Stimulated activated naive CD4-positive, alpha-beta T cell (primary cell): ENCODE measurements around the gene KCNMA1.

Experiments used
- DNase-seq, 6 experiments: peaks; one replicate each; lab custom pipeline; 2025; lab: John Stamatoyannopoulos, UW

KCNMA1 gene

DNA sequence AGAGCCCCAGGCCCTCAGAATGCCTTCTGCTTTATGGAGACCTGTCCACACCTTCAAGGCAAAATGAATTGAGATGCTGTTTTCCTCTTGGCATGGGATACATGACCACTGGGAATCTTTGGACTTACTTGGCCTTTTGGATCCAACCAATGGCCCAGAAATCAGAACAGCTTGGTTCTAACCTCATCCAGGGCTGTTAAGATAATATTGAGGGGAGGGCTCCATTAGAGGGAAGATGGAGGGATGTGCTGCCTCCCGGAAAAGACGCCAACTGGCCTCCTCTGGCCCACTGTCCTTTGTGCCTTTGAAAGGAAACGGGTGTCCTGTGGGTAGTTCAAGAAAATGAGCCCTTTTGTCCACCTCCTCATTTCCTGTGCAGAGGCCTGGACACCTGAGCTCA, 530.9 kb downstream of the KCNMA1 start:
- no peak for DNase-seq

DNA sequence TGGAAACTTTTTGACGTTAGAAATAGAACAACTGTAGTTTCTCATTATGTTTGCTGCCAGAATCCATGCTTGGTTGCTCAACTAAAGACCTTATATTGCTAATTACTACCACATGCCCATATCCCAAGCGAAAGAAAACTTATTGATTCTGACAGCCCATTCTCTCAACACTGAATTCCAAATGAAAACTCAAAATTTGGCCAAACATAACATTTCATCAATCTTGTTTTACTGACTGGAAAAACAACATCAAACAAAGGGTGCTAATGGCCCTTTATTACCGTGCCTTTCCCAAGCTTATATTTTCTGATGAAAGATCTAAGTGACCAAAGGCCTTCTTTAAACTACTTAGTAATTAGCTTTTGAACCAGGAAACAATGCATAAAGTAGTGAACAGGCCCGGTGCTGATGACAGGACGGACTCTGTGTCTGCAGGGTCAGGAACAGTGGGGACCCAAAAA, 531.8 kb downstream of the KCNMA1 start:
- DNase-seq: no peak

DNA sequence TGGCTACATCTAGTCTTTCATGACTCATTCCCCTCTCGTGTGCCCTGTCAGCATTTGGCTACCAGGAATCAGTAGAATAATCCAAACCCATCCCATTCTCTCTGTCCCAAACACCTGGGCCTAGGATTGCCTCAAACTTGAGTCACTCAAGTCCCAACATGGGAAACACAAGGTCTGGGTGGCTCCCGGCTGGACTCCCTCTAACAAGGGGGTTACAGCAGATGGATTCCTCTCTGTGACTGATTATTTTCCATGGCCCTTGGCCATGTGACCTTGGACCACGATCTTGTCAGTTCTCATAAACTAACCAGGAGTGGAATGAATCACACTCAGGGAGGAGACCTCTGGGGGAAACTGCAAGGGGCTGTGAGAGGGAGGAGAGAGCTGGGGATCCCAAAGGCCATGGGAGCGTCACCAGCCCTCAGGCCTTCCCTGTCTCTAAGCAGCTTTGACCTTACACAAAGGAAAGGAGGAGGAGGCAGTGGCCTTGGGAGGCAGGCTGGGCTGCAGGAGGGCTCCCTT, 533.1 kb downstream of the KCNMA1 start:
- no peak for DNase-seq

DNA sequence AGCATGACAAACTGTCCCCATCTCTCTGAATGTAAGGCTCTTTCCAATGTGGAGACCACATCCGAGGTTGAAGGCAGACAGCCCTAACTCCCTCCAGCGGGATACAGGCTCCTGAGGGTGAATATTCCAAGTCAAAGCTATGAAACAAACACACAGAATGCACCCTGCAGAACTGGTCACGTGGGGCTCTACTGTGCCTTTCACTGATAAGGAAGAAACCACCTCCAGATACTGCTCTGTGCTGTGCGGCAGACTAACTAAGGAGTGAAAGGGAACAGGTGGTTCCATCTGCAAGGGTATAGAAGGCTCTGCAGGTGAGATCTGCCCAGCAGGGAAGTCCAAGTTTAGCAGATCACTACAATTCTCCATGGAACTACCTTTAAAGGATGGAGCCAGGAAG, 534.4 kb downstream of the KCNMA1 start:
- DNase-seq: no peak

DNA sequence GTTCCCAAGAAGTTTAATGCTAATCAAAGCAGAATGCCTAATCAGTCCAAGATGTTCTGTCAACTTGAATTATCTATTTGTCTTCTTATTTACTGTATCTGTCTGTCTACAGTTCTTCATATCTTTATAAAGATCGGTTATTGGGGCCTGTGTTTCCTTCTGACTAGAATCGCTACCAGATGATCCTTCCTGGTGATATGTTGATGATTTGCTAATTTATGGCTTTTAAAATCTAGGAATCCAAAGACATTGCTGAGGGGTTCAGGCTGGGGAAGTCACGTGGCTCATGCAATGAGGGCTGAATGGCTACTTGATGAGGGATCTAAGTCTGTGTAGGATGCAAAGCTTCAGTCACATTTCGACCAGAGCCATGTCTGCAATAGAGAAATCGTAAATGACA, 536.3 kb downstream of the KCNMA1 start:
- DNase-seq: no peak

DNA sequence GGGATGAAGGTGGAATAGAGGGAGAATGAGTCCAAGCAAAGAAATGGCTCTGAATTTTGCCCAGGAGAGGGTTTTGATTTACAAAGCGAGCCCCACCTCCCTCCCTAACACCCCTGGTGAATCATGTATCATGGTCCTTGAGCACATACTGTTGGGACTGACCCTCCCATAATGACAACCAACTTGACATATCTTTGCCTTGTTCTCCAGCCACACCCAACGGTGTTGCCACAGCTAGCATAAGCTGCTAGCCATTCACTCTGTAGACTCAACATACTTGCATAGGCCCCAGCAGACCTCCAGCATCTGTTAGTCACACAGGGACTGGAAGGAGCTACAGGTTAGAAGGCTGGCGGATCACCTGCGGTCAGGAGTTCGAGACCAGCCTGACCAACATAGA, 538.5 kb downstream of the KCNMA1 start:
- no peak for DNase-seq

DNA sequence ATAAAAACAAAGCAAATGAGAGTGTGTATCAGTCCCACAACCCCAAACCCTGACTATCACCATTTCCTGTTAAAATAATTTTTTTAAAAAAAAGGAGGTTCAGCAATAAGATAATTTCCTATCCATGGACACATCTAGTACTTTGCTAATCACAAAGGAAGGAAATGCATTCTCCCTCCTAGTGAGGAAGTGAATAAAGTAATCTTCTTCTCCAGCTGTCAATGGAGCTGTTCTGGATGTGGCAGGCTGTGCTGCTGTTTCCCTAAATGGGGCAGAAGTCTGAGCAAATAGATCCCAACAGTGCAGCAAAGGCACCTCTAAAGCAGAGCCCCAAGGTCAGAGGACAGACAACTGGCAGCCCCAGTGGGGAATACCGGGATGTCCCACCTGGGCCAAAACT, 540.0 kb downstream of the KCNMA1 start:
- no peak for DNase-seq

DNA sequence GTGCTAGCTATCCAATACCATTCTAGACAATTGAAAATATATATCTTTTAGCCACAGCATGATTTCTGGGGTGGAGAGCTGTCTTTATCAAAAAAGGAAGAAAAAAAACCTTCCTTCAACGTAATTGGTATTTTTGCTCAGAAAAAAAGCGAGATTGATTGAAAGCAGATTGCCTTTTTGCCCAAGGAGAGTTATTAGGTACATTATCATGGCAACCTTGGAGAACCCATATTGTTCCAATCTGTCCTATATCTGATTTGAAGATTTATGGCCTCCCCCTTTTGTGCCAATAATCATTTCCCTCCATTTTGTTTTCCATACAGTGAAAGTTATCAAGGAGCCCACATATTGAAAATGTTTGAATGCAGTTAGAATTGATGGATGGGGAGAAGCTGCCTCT, 544.5 kb downstream of the KCNMA1 start:
- DNase-seq: no peak

DNA sequence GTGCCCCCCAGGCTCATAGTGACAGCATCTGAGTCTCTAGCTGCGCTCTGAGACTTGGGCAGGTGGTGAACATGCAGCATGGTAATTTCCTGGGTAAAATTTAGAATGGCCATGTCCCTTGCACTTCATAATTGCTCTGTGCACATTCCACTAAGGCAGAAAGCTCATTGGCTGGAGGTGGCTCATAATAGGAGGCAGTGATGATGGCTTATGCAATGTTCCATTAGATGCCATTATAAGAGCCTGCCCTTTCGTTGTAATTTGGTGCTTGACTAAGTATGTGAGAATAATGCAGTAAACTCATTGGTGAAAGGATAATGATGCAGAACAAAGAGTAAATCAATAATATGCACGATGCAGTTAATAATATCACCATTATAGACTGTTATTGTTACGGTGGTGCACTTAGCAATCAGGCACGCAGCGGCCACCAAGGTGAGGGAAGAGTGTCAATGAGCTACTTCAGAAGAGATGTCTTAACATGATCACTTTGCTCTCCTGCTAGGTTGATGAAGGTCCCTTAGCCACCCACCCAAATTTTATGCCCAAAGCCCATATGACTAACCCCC, 545.9 kb downstream of the KCNMA1 start:
- no peak for DNase-seq

DNA sequence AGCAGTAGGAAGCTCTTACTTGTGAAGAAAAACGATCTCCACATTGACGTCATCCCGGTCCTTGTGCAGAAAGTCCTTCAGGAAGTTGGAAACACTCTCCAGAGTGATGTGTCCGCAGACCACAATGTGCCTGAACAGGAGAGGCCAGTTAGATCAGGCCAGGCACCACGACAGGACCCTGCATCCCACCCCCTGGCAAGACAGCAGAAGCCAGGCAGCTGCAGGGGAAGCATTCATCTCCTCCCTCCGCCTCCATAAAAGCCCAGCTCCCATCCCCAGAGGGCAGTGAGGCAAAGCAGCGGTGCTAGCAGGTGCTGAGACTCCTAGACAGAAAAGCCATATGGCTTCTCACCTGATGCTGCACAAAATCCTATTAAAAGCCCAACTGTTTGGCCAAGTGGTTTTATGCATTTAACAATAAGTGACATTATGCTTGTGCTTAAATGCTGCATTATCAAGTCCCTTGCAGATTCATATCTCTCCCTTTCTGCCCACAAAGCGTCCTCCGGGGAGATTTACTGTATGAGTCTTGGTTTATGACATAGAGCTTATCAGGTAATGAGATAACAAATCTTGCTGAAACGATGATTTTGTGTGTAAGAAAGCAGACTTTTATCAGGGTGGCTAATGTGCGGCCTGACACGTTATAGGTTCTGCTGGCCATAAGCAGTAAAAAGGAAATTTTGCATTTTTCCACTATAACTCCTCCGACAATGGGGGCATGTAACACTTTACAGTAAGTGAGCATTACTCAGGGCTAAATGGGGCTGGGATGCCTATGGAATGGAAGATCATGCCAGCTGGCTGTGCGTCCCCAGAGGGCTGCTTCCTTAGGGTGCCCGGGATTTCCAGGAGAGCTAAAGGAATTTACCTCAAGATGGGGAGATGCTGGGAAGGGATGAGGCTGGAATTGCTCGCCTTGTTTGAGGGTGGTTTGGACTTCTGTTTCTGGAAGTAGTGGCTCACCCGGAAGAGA, 546.9 kb downstream of the KCNMA1 start:
- no peak for DNase-seq

DNA sequence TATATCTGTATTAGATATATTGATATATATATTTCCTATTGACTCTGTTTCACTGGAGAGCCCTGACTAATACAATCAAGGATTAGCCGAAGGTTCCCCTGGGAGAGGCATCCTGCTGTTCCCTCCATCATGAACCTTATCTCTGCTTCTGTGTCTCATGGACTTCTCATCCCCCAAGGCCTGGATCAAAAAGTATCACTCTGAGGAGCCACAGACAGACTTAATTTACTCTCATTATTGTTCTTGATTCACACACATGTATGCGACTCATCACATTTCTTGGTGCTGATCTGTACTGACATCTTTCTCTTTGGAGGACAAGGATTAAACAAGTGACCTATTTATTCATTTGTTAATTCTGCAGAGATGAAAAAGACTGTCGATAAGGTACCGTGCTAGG, 550.2 kb downstream of the KCNMA1 start:
- DNase-seq: no peak

DNA sequence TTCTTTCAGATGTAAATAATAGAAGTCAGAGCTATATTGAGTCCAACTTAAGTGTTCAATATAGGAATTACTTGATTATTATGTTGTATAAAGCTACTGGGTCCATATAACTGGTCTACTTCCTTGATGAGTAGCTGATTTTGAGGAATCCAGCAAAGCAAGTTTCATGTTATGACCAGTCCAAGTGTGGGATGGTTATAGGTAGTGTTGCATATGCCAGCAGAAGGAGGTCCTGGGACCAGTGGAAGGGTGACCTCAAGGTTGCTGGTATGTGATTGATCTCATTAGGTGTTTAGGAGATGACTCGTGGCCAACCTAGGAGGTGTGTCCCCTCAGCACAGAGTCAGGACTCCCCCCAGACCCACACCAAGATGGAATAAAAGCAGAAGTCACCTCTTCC, 551.5 kb downstream of the KCNMA1 start:
- no peak for DNase-seq

DNA sequence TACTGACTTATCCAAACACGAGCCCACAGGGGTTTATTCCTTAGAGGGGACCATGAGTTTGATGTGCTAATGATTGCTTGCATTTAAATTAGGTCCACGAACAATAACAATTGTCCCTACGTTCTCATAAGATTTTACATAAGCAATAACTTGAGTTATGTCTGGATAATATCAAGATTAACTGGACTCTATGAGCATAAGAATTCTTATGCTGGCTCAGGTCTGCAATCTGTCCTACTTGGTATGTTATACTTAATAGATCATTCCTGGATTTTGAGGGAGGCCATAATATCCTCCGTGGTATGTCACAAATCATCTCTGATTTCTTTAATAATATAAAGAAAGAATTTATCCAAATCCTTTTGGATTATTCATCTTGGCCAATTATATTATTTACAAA, 552.3 kb downstream of the KCNMA1 start:
- DNase-seq: no peak

DNA sequence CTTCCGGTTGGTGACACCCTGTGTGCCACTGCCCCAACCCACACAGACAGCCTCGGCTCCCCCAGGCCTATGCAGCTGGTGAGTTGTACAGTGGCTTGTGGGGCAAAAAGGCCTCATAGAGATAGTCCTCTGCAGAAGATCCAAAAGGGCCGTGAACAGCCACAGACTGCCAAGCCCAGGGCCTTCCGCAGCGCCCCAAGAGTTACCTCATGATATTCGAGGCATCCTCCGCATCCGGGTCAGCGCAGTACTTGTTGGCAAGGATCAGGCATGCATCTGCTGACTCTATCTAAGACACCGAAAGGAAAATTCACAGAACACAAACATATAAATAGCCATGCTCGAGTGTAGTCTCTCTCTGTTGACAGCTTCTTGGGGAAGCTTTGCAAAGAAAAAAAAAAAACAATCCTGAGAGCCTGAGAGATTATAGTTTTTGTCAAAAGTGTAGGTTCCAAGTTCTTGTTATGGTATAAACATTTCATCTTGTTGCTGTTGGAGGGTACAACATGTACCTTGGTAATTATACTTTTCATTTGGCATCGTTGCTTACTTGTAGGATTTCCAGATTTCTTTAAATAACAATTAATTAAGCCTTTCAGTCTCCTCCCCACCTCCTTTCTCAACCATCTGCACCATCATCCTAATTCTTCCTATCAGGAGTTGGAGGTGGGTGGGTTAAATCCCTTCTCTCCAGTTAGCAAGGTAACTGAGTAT, 553.0 kb downstream of the KCNMA1 start:
- DNase-seq: no peak

DNA sequence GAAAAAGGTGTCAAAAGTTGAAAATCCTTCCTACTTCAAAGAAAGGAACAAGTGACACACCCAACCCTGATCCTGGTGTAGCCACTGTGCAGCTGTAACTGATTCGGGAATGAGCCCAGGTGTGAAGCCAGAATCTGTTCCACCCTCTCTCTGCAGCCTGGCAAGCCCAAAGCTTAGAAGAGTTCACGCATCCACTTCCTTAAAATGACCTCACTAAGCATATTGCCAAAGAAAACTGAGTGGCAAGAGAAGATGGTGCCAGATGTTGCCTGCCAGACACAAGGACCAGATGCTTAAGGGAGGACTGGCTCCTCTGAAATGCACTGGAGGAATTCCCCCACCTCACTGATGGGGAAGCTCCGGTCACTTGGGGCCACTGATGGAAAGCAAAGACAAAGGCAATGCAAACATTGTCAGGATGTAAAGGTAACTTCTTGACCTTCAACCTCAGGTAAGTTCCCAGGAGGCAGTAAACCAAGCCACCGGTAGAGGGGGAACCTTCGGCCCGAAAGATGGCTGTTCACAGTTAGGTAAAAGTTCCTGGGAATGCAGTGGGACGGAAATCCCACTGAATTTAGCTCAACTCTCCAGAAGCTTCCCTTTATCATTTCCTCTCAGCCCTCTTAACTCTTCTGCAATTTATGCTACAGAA, 554.9 kb downstream of the KCNMA1 start:
- DNase-seq: no peak

DNA sequence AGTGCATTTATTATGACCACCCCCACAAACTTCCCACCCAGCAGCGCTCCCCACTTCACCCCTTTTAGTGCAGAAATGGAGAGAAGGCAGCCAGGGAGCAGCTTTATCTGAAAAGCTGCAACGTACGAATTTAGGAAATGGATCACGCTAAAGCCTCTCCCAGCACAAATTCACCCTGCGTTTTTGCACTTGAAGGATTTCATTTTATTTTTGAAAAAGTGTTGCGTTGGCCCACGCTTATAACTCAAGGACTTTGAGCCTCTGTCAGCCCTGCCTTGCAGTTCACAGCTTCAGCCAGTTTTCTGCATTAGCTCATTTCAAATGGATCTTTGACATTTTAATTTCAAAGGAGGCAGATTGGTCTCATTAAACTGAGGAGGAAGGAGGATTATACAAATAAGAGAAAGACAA, 556.1 kb downstream of the KCNMA1 start:
- DNase-seq: no peak

DNA sequence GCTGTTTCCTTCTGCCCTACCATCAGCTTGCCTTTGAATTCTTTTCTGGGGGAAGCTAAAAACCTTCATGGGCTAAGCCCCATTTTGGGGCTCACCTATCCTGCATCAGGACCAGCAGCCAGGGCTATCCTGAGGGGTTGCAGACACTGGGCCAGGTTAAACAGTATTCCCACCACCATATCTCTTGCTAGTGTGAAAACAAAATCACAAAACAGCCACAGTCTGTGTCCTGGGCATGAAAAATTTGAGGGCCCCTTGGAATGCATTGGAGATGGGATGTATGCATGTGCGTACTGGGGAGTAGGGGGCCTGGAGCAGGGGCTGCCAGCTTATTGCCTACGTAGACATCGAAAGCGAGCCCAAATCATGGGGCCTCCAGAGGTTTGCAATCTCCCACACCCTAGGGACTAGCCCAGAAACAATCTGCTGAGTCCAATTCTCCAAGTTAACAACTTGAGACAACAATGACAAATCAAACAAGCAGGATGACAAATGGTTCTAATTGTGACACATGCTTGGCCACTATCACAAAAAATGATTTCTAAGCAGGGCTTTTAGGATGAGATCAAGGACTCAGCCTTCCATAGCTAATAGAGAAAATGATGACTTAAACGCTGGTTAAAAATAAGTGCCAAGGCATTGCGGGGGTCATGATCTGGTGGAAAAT, 557.1 kb downstream of the KCNMA1 start:
- no peak for DNase-seq

DNA sequence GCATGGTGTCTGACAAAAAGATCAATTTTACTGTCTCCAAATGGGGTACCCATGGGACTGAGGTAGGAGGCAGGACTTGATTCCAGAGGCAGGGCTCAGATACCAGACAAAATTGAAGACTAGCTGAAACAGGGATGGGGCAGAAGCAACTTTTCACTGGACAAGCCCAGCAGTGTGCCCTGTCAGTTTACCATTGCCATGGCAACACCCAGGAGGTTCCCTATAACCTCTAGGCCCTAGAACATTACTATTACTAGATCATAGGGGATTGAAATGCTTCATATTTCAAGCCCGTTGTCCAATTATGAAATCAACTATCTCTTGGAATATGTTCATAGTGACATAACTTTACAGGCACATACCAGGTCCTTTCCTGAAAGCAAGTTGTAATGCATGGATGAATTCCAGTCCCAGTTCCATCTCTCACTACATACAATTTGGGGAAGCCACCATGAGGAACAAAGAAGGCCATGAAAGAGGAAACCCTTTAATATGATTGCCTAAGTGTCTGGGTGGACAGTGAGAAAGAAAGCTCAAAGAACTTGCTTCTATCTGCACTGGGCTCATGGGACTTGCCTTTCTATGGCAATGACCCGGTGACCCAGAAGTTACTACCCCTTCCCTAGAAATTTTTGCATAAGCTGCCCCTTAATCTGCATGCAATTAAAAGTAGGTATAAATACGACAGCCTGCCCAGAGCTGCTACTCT, 557.9 kb downstream of the KCNMA1 start:
- DNase-seq: no peak

DNA sequence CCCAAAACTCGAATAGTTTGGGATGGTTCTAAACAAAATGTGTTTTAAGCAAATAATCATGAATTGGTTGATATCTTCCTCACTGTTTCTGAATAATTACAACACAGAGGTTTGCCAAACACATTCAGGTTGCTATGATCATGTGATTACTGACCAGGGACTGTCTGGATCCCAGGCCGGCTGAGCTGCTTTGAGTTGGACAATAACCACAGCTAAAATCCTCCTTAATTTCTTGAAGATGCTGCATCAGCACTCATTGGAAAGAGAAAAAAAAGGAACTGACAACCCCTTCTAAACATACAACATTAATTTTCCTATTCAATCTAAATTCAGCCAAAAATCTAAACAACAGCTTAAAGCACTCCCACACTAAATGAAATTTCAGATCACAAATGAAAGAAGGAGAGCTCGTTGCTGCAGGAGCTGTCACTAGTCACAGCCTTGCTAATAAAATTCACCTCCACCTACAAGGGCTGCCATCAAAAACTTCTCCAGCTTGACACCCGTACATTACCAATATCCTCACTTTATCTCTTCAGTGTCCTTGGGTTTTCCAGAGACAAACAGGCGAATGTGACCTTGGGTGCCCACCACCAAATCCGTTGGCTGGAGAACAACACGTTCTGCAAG, 560.2 kb downstream of the KCNMA1 start:
- no peak for DNase-seq

DNA sequence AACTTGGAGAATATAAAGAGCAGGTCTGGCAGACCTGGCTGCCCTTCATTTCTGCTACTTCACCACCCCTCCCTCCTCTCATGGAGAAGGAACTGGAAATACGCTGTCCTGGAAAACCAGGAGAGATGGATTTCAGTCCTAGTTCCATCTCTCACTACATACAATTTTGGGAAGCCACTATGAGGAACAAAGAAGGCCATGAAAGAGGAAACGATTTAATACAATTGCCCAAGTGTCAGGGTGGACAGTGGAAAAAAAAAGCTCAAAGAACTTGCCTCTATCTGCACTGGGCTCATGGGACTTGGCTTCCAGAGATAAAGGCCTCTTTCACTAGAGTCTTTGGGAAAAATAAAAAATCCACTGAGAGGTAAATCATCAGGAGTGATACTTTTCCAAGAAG, 561.7 kb downstream of the KCNMA1 start:
- DNase-seq: no peak
